ENCODE measurements around the gene MT1B.
"Not testable (repeated sequence)": the region's sequence is repeated elsewhere in the genome, so short reads cannot be mapped to it uniquely, and the experiment has no call there.

Gene MT1B

GRCh38 chr16:56637814-56638750 lies 13.6 kb upstream of the MT1B start, which contains the start of gene MT1A:
Gene MT1A (plus strand): TSS chr16:56638666. CDS start chr16:56638739, 73 bp downstream.
- DNase-seq (ENCODE audit: low read depth) = no peak

- DNase-seq (ENCODE audit: low read depth) = no peak
Observed at GRCh38 chr16:56639045-56639444, 12.6 kb upstream of the MT1B start.

DNA sequence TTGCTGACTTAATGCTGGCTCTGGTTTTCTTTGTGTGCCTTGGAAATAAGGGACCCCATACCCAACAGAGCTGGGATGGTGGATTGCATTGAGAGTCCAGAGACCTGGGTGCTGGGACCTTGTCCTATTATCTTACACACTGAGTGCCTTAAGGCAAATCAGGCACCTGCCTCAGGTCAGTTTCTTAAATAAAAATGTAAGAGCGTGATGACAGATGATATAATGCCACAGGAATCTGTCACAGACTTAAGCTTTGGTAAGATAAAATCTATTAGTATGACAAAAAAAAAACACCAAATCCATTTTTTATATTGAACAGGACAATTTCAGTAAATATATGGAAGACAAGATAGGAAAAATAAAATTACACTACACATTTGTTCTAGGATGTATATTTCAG lies 11.6 kb upstream of the MT1B start:
- DNase-seq (ENCODE audit: low read depth) = no peak

- no peak for DNase-seq (ENCODE audit: low read depth)
Observed at GRCh38 chr16:56641166-56641565, 10.5 kb upstream of the MT1B start.

DNA sequence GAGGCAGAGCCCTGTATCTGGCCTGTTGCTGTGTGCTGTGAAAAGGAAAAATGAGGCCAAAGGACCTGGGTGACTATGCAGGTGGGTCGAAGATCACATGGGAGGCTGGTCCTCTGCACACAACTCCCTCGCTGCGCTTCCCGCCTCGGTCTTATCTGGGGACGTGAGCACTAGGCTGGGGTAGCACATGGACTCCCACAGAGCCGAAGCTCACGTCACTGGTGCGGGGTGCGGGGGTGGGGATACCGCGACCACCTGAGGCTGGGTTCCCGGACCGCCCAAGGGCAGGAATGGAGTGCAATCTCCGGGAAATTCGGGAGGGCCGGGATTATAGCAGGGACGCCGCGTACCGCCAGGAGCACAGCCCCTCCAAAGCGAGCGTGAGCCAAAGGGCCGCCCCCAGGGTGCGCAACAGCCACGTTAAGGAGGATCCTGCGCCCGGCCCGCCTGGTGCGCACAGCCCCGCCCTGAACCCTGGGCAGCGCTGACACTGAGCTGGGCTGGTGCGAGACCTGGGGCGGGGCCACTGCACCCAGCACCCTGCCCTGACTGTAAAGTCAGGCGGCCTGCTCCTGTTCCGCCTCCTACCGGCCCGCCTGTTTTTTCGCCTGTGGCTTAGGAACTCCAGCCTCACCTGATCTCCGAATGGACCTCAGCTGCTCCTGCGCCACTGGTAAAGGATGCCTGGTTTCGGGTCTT lies 8.5 kb upstream of the MT1B start:
- peak; percentile 57 for DNase-seq (ENCODE audit: low read depth)

GRCh38 chr16:56643833-56644232 lies 7.9 kb upstream of the MT1B start:
- DNase-seq (ENCODE audit: low read depth) = no peak

GRCh38 chr16:56645311-56645710 lies 6.4 kb upstream of the MT1B start:
- DNase-seq (ENCODE audit: low read depth) = no peak

DNA sequence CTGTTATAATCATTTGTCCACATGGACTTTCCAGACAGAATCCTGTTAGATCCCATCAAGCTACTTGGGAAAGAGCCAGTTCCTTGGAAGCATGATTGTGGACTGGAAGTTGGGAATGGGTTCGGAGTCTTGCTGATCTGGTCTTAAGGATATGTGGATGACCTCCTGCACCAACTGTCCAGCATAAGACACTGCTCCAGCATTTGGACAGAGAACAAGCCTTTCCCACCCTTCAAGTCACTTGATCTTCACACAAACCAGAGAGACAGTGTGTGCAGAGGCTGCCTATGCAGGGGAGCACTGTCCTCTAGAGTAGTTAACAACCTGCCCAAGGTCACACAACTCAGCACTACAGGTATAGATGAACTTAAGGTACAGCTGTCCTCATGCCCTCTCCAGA lies 5.8 kb upstream of the MT1B start:
- no peak for DNase-seq (ENCODE audit: low read depth)

DNA sequence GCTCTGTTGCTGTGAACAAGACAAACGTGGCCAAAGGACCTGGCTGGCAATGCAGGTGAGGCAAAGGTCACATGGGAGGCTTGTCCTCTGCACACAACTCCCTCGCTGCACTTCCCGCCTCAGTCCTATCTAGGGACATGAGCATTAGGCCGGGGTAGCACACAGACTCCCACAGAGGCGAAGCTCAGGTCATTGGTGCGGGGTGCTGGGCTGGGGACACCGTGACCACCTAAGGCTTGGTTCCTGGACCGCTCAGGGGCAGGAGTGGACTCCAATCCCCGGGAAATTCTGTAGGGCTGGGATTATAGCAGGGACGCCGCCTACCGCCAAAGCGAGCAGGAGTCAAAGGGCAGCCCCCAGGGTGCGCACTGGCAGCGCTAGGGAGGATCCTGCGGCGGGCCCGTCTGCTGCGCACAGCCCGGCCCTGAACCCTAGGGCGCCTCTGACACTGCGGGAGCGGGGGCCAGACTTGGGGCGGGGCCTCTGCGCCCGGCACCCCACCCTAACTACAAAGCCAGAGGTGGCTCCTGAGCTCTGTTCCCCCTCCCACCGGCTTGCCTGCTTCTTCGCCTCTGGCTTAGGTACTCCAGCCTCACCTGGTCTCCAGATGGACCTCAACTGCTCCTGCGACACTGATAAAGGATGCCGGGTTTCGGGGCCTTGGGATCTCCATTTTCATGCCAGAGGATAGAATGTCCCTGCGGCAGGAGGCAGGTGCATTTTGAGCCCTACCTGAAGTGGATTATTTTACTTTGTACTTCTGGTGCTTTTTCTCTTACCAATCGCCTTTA lies 3.9 kb upstream of the MT1B start:
- no peak for DNase-seq (ENCODE audit: low read depth)

GRCh38 chr16:56649271-56649670 lies 2.4 kb upstream of the MT1B start:
- no peak for DNase-seq (ENCODE audit: low read depth)

- no peak for DNase-seq (ENCODE audit: low read depth)
Observed at GRCh38 chr16:56649820-56650219, 1.9 kb upstream of the MT1B start.

GRCh38 chr16:56652600-56652999 lies 914 bp downstream of the MT1B start:
- DNase-seq (ENCODE audit: low read depth) = no peak

GRCh38 chr16:56653218-56653617 lies 1.5 kb downstream of the MT1B start:
- DNase-seq (ENCODE audit: low read depth) = no peak

GRCh38 chr16:56657555-56658326 lies 6.1 kb downstream of the MT1B start, which contains the start of gene MT1F:
Gene MT1F (plus strand): TSS chr16:56657959. CDS start chr16:56658059, 100 bp downstream.
- peak; percentile 43 for DNase-seq (ENCODE audit: low read depth)

DNA sequence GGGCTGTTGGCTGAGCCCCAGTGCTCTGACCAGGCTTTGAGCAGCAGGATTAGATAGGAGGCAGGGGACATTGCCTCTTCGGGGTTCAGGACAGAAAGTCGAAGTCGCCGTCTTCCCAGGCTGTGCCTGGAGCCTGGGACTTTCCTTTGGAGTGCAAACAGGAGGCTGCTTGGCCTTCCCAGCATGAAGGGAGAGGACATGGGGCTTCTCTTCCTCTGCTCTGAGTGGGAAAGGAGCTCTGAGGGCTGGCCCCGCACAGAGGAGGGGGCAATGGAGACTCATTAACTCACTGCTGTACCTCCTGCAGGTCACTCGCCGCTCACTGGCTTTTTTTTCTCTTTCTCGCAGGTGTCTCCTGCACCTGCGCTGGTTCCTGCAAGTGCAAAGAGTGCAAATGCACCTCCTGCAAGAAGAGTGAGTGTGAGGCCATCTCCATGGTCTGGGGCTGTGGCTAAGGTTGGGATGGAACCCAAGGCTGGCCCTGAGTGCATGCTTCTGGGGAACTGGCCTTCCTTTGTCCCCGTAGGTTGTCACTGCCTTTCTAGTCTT lies 6.7 kb downstream of the MT1B start:
- DNase-seq (ENCODE audit: low read depth) = no peak

GRCh38 chr16:56662357-56663354 lies 11.0 kb downstream of the MT1B start:
- DNase-seq (ENCODE audit: low read depth) = no peak

DNA sequence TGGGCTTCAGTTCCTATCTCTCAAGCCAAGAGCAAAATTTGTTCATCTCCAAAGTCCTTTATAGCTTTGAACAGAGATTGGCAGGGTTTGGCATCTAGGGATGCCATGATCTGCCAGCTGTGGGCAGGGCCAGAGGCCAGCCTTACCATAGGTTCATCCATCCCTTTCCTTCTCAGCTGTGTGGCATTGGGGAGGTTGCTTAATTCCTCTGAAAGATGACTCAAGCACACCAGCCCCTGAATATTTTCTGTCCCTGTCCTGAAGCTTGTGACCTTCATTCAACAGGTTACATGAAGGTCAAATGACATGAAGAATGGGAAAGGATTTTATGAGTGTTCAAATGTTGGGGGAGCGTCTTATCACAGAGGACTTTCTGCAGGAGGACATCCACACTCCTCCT lies 12.8 kb downstream of the MT1B start:
- no peak for DNase-seq (ENCODE audit: low read depth)

- not testable (repeated sequence) for DNase-seq (ENCODE audit: low read depth)
Observed at GRCh38 chr16:56665286-56666261, 13.9 kb downstream of the MT1B start.

Measured in activated gamma-delta T cell treated with anti-CD3 and anti-CD28 coated beads, Interleukin-2, amount 50 U/mL, for 16 hours (primary cell).